HCT116 (cell line): ENCODE measurements around the gene PXN. TPM values are rescaled to one million over a fixed set of nuclear protein-coding genes. Genes with fewer than 3 reads are reported as not detected.

Experiments
- ATAC-seq: fragments of 200-7000 bp; cut with Tn5 transposase; 2 replicates; pipeline ENCODE4 v1.9.1; 2020; ENCODE audit warnings: mild to moderate bottlenecking, moderate library complexity
- BruUV-seq: library from RNA; stranded (reverse); fragments of 400-500 nt; replicated peaks from 2 replicates; lab custom pipeline; 2021; lab: Mats Ljungman, UMichigan
- CTCF ChIA-PET: fragments of 300-600 bp; sonication (Branson Sonifier 250); formaldehyde crosslinking; loops from one replicate; lab custom pipeline; 2021; ENCODE audit warnings: antibody characterized with exemption; lab: Charles Lee
- POLR2A ChIA-PET: fragments of 300-600, 350-600 bp; sonication (Branson Sonifier 250); formaldehyde crosslinking; loops from one replicate; lab custom pipeline; 2021; ENCODE audit warnings: antibody characterized with exemption; lab: Charles Lee
- RAD21 ChIA-PET, 2 experiments: fragments of 300-600 bp; sonication (Branson Sonifier 250); formaldehyde crosslinking; loops; one replicate each; lab custom pipeline; 2023; ENCODE audit warnings: low total read pairs in 2 of 2; ENCODE audit not compliant: uncharacterized antibody in 2 of 2, unreplicated experiment in 2 of 2, low non-redundant PET in 1 of 2; lab: Charles Lee
- DNase-seq: peaks from one replicate; pipeline ENCODE4 v3.0.0-alpha.2; 2010; ENCODE audit warnings: low read depth, low spot score
- H2AFZ ChIP-seq: fragments of 200-600 bp; shearing (Covaris generic), sonication (generic); 2 replicates; pipeline ENCODE4 v1.6.1; 2017; ENCODE audit warnings: low read depth, mixed run types, mixed read lengths, antibody characterized with exemption, low read length; ENCODE audit not compliant: poor library complexity, severe bottlenecking
- H3K27ac ChIP-seq: 2 replicates; pipeline ENCODE4 v1.5.1; 2012; ENCODE audit warnings: low read depth, low read length
- H3K27me3 ChIP-seq: fragments of 200-600 bp; sonication (generic); 2 replicates; pipeline ENCODE4 v1.6.1; 2016; ENCODE audit warnings: mixed run types, low read length, mixed read lengths; ENCODE audit not compliant: insufficient read depth
- H3K36me3 ChIP-seq, 2 experiments: fragments of 200-500 bp in 1 of 2; fragments of 200-600 bp in 1 of 2; sonication (Bioruptor generic) in 1 of 2; sonication (generic) in 1 of 2; 2 replicates each; pipeline versions ENCODE4 v1.5.1 to v1.6.1; 2014 to 2016; ENCODE audit warnings: low read length in 2 of 2, inconsistent platforms in 1 of 2, mixed read lengths in 1 of 2, mixed run types in 1 of 2; ENCODE audit not compliant: insufficient read depth in 2 of 2, control insufficient read depth in 1 of 2
- H3K4me1 ChIP-seq, 2 experiments: fragments of 200-600 bp in 1 of 2; sonication (generic) in 1 of 2; 2 replicates each; pipeline versions ENCODE4 v1.5.1 to v1.6.1; 2012 to 2017; ENCODE audit warnings: low read length in 2 of 2, inconsistent platforms in 1 of 2, mild to moderate bottlenecking in 1 of 2, mixed read lengths in 1 of 2, mixed run types in 1 of 2, moderate library complexity in 1 of 2; ENCODE audit not compliant: insufficient read depth in 2 of 2, control insufficient read depth in 1 of 2
- H3K4me2 ChIP-seq: fragments of 200-600 bp; sonication (generic); 2 replicates; pipeline ENCODE4 v1.6.1; 2017; ENCODE audit warnings: mixed run types, low read length, mixed read lengths
- H3K4me3 ChIP-seq, 2 experiments: fragments of 200-600 bp in 1 of 2; sonication (generic) in 1 of 2; replicated peaks in 1 of 2; 2 replicates each; pipeline ENCODE4 v1.5.1; 2011 to 2016; ENCODE audit warnings: low read length in 2 of 2, control low read depth in 1 of 2, low read depth in 1 of 2, mild to moderate bottlenecking in 1 of 2, mixed read lengths in 1 of 2, mixed run types in 1 of 2
- H3K79me2 ChIP-seq: fragments of 200-600 bp; sonication (generic); 2 replicates; pipeline ENCODE4 v1.6.1; 2017; ENCODE audit warnings: mild to moderate bottlenecking, mixed run types, low read length, moderate library complexity, mixed read lengths; ENCODE audit not compliant: insufficient read depth
- H3K9ac ChIP-seq: fragments of 200-600 bp; sonication (generic); 2 replicates; pipeline ENCODE4 v1.6.1; 2016; ENCODE audit warnings: low read length, mixed read lengths
- H3K9me2 ChIP-seq: fragments of 200-600 bp; sonication (generic), shearing (Covaris generic); 2 replicates; pipeline ENCODE4 v1.6.1; 2017; ENCODE audit warnings: mixed run types, mild to moderate bottlenecking, moderate library complexity; ENCODE audit not compliant: insufficient read depth
- H3K9me3 ChIP-seq, 2 experiments: fragments of 200-500 bp in 1 of 2; fragments of 200-600 bp in 1 of 2; sonication (Bioruptor generic) in 1 of 2; sonication (generic) in 1 of 2; 2 replicates each; pipeline ENCODE4 v1.6.1; 2014 to 2017; ENCODE audit warnings: low read length in 2 of 2, mixed read lengths in 2 of 2, inconsistent platforms in 1 of 2, low read depth in 1 of 2, mild to moderate bottlenecking in 1 of 2, mixed run types in 1 of 2, moderate library complexity in 1 of 2; ENCODE audit not compliant: control insufficient read depth in 1 of 2, insufficient read depth in 1 of 2
- H4K20me1 ChIP-seq: fragments of 200-600 bp; sonication (generic), shearing (Covaris generic); 2 replicates; pipeline ENCODE4 v1.6.1; 2017; ENCODE audit warnings: mixed run types, mild to moderate bottlenecking, moderate library complexity; ENCODE audit not compliant: insufficient read depth
- CBX3 ChIP-seq: IDR thresholded peaks from 2 replicates; pipeline ENCODE4 v1.6.1; 2012; ENCODE audit warnings: low read depth
- CEBPB ChIP-seq: IDR thresholded peaks from 2 replicates; pipeline ENCODE4 v1.6.1; 2012; ENCODE audit warnings: low read depth
- CTCF ChIP-seq, 3 experiments: fragments of 200-600 bp in 1 of 3; sonication (generic) in 1 of 3; IDR thresholded peaks in 2 of 3; conservative IDR thresholded peaks in 1 of 3; 2 replicates each; pipeline ENCODE4 v1.5.1; 2012 to 2017; ENCODE audit warnings: low read depth in 2 of 3, low read length in 2 of 3, antibody characterized with exemption in 1 of 3, borderline replicate concordance in 1 of 3, control low read depth in 1 of 3, mild to moderate bottlenecking in 1 of 3, mixed read lengths in 1 of 3, mixed run types in 1 of 3, moderate library complexity in 1 of 3; ENCODE audit not compliant: insufficient read depth in 1 of 3
- EGR1 ChIP-seq: IDR thresholded peaks from 2 replicates; pipeline ENCODE4 v1.6.1; 2012; ENCODE audit warnings: low read depth
- ELF1 ChIP-seq: IDR thresholded peaks from 2 replicates; pipeline ENCODE4 v1.6.1; 2012; ENCODE audit warnings: low read depth, borderline replicate concordance
- EZH2phosphoT487 ChIP-seq: fragments of 200-600 bp; IDR thresholded peaks from 2 replicates; pipeline ENCODE4 v1.6.1; 2018; ENCODE audit warnings: antibody characterized with exemption, borderline replicate concordance
- JUND ChIP-seq: IDR thresholded peaks from 2 replicates; pipeline ENCODE4 v1.6.1; 2012
- MAX ChIP-seq: IDR thresholded peaks from 2 replicates; pipeline ENCODE4 v1.6.1; 2012
- POLR2A ChIP-seq: IDR thresholded peaks from 2 replicates; pipeline ENCODE4 v1.7.0; 2011; ENCODE audit warnings: borderline replicate concordance; ENCODE audit not compliant: insufficient read depth, insufficient read length; ENCODE audit errors: extremely low read depth
- POLR2AphosphoS5 ChIP-seq: IDR thresholded peaks from 2 replicates; pipeline ENCODE4 v1.6.1; 2011; ENCODE audit warnings: mild to moderate bottlenecking, low read depth, low read length, moderate library complexity
- REST ChIP-seq: IDR thresholded peaks from 2 replicates; pipeline ENCODE4 v1.6.1; 2012; ENCODE audit warnings: low read depth
- SIN3A ChIP-seq: IDR thresholded peaks from 2 replicates; pipeline ENCODE4 v1.6.1; 2012; ENCODE audit warnings: low read depth
- SRF ChIP-seq: IDR thresholded peaks from 2 replicates; pipeline ENCODE4 v1.6.1; 2012; ENCODE audit warnings: low read depth
- TCF7L2 ChIP-seq: IDR thresholded peaks from 2 replicates; pipeline ENCODE4 v1.7.0; 2011; ENCODE audit warnings: borderline replicate concordance, inconsistent platforms; ENCODE audit not compliant: insufficient read depth, insufficient read length; ENCODE audit errors: extremely low read depth
- YY1 ChIP-seq: IDR thresholded peaks from 2 replicates; pipeline ENCODE4 v1.6.1; 2011; ENCODE audit warnings: low read length, low read depth, moderate library complexity, mild to moderate bottlenecking; ENCODE audit not compliant: insufficient replicate concordance; ENCODE audit errors: extremely low read depth
- ZFX ChIP-seq: fragments of 450-650 bp; IDR thresholded peaks from 2 replicates; pipeline ENCODE4 v1.6.1; 2017
- ZNF274 ChIP-seq: fragments of 200-500 bp; sonication (Bioruptor generic); IDR thresholded peaks from 2 replicates; pipeline ENCODE4 v1.6.1; 2014; ENCODE audit warnings: mild to moderate bottlenecking, low read depth, low read length, inconsistent platforms
- intact Hi-C: fragments of 100-400 bp; cut with micrococcal nuclease; formaldehyde crosslinking; loops from 2 replicates; pipeline ENCODE4 v1.10.0; 2022
- total RNA-seq: library from RNA; stranded (reverse); gene quantifications from one replicate; pipeline ENCODE4 v1.2.1, GENCODE V29; 2021; ENCODE audit not compliant: unreplicated experiment

Gene PXN
- total RNA-seq, 1 experiment from 2014 or later: 211 TPM

- TF ChIP-seq EZH2phosphoT487 (no peak), MAX (no peak), ZNF274 (no peak)
Observed at GRCh38 chr12:120261951-120262851, 3.3 kb downstream of the PXN start (continued).

- peaks cover 98% of the 10 kb centered on the region for H3K79me2 ChIP-seq
- RAD21 ChIA-PET: interaction anchor here in 1 of 2 experiments (6.5 kb wide), 1 partner anchor 31 kb away, joined by 62 read pairs; no protein-coding TSS in a partner anchor
- H2AFZ ChIP-seq: no peak overlapping the region
- CTCF ChIA-PET: interaction anchor here (8.7 kb wide), 1 partner anchor 31 kb away, joined by 181 read pairs; no protein-coding TSS in a partner anchor
- H3K4me3 ChIP-seq: no peak overlapping the region
- no peaks in the 10 kb centered on the region for H3K9me3 ChIP-seq
- H3K36me3 ChIP-seq: peaks cover 0 to 10% of the 10 kb centered on the region in 2 experiments; a peak in 1 of 4 replicates
- POLR2A ChIA-PET: interaction anchor here (1.2 to 8.6 kb wide), 5 partner anchors 11 to 59 kb away, joined by 3 to 123 read pairs (median 31); partner anchors contain the start of genes RNU4-1, RNU4-2 and RPLP0
- no peak overlapping the region for H3K27ac ChIP-seq
- no peaks in the 10 kb centered on the region; the same call in 1 of the 2 replicates for H4K20me1 ChIP-seq
- no peaks in the 10 kb centered on the region for H3K9me2 ChIP-seq
- BruUV-seq: no TSS peak
- H3K9ac ChIP-seq: 0 out of 2 replicates have a peak overlapping the region, but pooled peaks have one; percentile 18
- intact Hi-C loops: no loop called here
- 0 out of 2 replicates have a peak overlapping the region, but pooled peaks have one; percentile 10 for H3K4me2 ChIP-seq
- H3K4me1 ChIP-seq: peaks cover 51 to 76% of the 10 kb centered on the region in 2 experiments
- ATAC-seq (no peak), DNase-seq (no peak)
- H3K27me3 ChIP-seq: no peaks in the 10 kb centered on the region
- TF ChIP-seq YY1 (no peak), TCF7L2 (no peak), CTCF (IDR thresholded peaks at IDR 0.05 in 2 of 3, conservative IDR thresholded peaks at IDR 0.05 in 1 of 3; ENCODE audit: borderline replicate concordance in 1 of 3, insufficient read depth in 1 of 3, low read depth in 2 of 3, low read length in 2 of 3) (no peak), CBX3 (no peak), POLR2A (no peak), EZH2phosphoT487 (no peak), JUND (no peak), EGR1 (no peak), ZNF274 (no peak), POLR2AphosphoS5 (no peak), SRF (no peak), SIN3A (no peak), ZFX (no peak), ELF1 (no peak), REST (no peak), CEBPB (no peak)
Observed at GRCh38 chr12:120260607-120261006, 4.9 kb downstream of the PXN start.
